H1 (cell line): ENCODE measurements around the gene CUX1. TPM values are rescaled to one million over a fixed set of nuclear protein-coding genes. Genes with fewer than 3 reads are reported as not detected.

Source experiments
- RNF2 ChIP-seq: fragments of 200-900, 300-1000 bp; sonication (generic); IDR thresholded peaks from 2 replicates; pipeline ENCODE4 v1.7.1; 2016; ENCODE audit warnings: borderline replicate concordance, low read depth, mild to moderate bottlenecking, antibody characterized with exemption, low read length; ENCODE audit not compliant: poor library complexity, severe bottlenecking; ENCODE audit errors: missing control alignments
- polyA plus RNA-seq, 7 experiments: library from polyadenylated mRNA; depleted of rRNA in 3 of 7; stranded (reverse) in 5 of 7; unstranded in 2 of 7; fragments of >200 nt in 5 of 7; fragments of 200-250 nt in 2 of 7; gene quantifications; 1 replicate in 5 of 7; 2 replicates in 1 of 7; 4 replicates in 1 of 7; pipeline versions ENCODE4 v1.2.1 to v1.2.3, GENCODE V29; 2011 to 2013; ENCODE audit warnings: missing spikeins in 2 of 7, mixed read lengths in 2 of 7
- total RNA-seq: library from RNA; stranded (reverse); fragmentation: NEBNext Ultra II Directional; extraction: Animal tissue kit (Norgen Biotek cat#: 25700); gene quantifications from 2 replicates; pipeline ENCODE4 v1.2.1, GENCODE V29; 2021

CUX1 gene
- total and polyA plus RNA-seq, 2 of the 8 experiments (the other 6 are each of a cell fraction or from before 2014, with no cell fraction given): 21.6 to 65.9 TPM

- TF ChIP-seq RNF2: no peak
Measured at GRCh38 chr7:101947899-101948298, 130.5 kb downstream of the CUX1 start (continued).
